ENCODE measurements around the gene PEX5.
"Not testable (repeated sequence)": the region's sequence is repeated elsewhere in the genome, so short reads cannot be mapped to it uniquely, and the experiment has no call there.

PEX5 gene

DNA sequence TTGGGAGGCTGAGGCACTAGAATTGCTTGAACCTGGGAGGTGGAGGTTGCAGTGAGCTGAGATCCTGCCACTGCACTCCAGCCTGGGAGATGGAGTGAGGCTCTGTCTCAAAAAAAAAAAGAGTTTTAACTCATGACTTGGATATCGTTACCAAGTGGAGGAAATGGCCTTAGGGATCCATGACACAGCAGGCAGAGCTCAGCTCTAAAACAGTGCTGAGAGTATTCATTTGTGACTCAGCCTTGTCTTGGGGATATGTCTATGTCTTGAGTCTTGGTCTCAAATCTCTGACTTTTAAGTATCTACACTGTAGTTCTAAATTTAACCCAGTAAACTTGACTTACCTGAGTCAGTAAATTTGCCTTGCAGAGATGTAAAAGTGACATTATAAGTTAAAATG lies 8.8 kb upstream of the PEX5 start:
- Histone ChIP-seq H3K9ac (ENCODE audit: low read length in 5 of 5) (no peak overlapping the region), H3K27ac (ENCODE audit: low read depth, low read length) (no peak overlapping the region), H3K27me3 (ENCODE audit: control insufficient read depth in 5 of 5, insufficient read depth in 4 of 5, low read length in 5 of 5) (no peaks in the 10 kb centered on the region)

DNA sequence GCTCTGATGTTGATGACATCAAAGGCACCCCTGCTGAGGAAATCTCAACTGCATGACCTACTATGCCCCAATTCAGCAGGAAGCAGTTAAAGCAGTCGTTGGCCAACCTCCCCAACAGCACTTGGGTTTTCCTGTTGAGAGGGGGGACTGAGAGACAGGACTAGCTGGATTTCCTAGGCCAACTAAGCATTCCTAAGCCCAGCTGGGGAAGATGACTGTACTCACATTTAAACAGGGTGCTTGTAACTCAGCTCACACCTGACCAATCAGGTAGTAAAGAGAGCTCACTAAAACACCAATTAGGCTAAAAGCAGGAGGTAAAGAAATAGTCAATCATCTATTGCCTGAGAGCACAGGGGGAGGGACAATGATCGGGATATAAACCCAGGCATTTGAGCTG lies 3.4 kb upstream of the PEX5 start:
- not testable (repeated sequence) for H3K9me3 ChIP-seq (ENCODE audit: control insufficient read depth in 5 of 5, low read length in 5 of 5); H3K9ac ChIP-seq (ENCODE audit: low read length in 5 of 5); H3K4me3 ChIP-seq (ENCODE audit: low read depth in 1 of 5, low read length in 5 of 5); H3K36me3 ChIP-seq (ENCODE audit: control insufficient read depth in 5 of 5, insufficient read depth in 5 of 5, low read length in 5 of 5); H3K27me3 ChIP-seq (ENCODE audit: control insufficient read depth in 5 of 5, insufficient read depth in 4 of 5, low read length in 5 of 5); H3K27ac ChIP-seq (ENCODE audit: low read depth, low read length)
- peaks cover 8 to 31% (median 22%) of the 10 kb centered on the region in 5 donors for H3K4me1 ChIP-seq (ENCODE audit: control insufficient read depth in 5 of 5, insufficient read depth in 5 of 5, low read length in 5 of 5)

More for the DNA sequence above, 8.8 kb upstream of the PEX5 start:
- no peaks in the 10 kb centered on the region for H3K36me3 ChIP-seq (ENCODE audit: control insufficient read depth in 5 of 5, insufficient read depth in 5 of 5, low read length in 5 of 5)
- H3K4me1 ChIP-seq (ENCODE audit: control insufficient read depth in 5 of 5, insufficient read depth in 5 of 5, low read length in 5 of 5) = no peaks in the 10 kb centered on the region
- H3K4me3 ChIP-seq (ENCODE audit: low read depth in 1 of 5, low read length in 5 of 5) = no peak overlapping the region
- peaks cover 0 to 5% (median 0%) of the 10 kb centered on the region in 5 donors for H3K9me3 ChIP-seq (ENCODE audit: control insufficient read depth in 5 of 5, low read length in 5 of 5)

DNA sequence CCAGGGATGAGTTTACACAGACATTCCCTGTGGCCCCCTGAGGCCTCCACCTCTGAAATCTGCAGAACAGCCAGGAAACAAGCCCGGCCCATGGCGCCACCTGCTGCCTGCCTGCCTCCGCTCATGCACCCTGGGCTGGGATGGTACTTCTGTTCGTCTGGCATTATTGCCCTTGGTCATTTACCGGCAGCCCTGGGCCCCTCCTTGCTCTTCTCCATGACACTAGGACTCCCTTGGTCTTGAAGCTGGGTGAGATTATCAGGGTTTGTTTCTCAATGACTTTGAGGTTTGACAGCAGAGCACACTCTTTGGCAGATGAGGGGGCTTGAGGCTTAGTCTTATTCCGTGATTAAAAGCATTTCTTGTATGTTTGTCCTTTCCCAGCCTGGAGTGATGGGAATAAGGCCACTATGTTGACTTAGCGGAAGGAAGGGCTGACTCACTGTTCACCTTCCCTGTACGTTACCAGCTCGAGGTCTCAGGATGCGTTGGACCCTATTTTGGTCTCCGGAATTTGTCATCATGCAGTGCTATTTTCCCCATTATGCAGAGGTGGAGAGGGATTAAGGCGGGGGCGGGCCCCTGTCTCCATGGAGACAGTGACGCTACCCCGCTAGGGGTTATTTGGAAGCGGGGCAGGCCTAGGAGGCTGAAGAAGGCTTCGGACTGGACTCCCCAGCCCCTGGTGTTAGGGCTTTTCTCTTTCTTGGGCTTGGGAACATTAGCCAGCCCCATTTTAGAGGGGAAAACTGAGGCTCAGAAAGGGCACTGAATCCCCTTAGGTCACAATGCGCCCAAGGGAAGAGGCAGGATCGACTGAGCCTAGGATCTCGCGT lies 706 bp upstream of the PEX5 start:
- Histone ChIP-seq H3K27ac (ENCODE audit: low read depth, low read length) (peak overlapping the region; percentile 98), H3K36me3 (ENCODE audit: control insufficient read depth in 5 of 5, insufficient read depth in 5 of 5, low read length in 5 of 5) (peaks cover 10 to 15% (median 12%) of the 10 kb centered on the region in 5 donors)

DNA sequence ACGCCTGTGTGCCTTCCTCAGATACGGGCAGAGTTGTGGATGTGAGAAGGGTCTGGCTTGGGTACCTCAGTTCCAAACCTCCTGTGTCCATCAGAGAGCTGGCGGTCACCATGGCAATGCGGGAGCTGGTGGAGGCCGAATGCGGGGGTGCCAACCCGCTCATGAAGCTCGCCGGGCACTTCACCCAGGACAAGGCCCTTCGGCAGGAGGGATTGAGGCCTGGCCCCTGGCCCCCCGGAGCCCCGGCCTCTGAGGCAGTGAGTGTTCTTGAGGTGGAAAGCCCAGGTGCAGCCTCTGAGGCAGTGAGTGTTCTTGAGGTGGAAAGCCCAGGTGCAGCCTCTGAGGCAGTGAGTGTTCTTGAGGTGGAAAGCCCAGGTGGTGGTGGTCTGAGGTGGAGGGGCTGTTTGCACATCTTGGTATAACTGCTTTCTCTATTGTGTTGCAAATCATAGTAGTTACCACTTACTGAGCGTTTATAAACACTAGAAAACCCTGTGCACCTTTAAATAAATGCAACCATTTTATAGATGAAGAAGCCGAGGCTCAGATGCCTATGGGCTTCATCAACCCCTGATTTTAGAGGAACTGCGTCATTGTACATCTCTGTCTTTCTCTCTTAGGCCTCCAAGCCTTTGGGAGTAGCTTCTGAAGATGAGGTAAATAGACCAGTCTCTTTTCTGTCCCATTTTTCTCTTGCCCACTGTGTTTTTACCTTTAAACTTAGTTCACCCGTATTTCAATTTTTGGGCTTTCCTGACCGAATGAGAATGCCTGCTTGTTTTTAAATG lies 976 bp downstream of the PEX5 start:
- Histone ChIP-seq H3K4me1 (ENCODE audit: control insufficient read depth in 5 of 5, insufficient read depth in 5 of 5, low read length in 5 of 5) (peaks cover 8 to 34% (median 23%) of the 10 kb centered on the region in 5 donors), H3K9me3 (ENCODE audit: control insufficient read depth in 5 of 5, low read length in 5 of 5) (no peaks in the 10 kb centered on the region), H3K4me3 (ENCODE audit: low read depth in 1 of 5, low read length in 5 of 5) (peak overlapping the region; percentile 57 to 95 (median 93)), H3K27me3 (ENCODE audit: control insufficient read depth in 5 of 5, insufficient read depth in 4 of 5, low read length in 5 of 5) (no peaks in the 10 kb centered on the region), H3K27ac (ENCODE audit: low read depth, low read length) (peak overlapping the region; percentile 98), H3K9ac (ENCODE audit: low read length in 5 of 5) (peak overlapping the region in 4 of 5 donors; percentile 72 to 91 (median 86)), H3K36me3 (ENCODE audit: control insufficient read depth in 5 of 5, insufficient read depth in 5 of 5, low read length in 5 of 5) (peaks cover 12 to 21% (median 17%) of the 10 kb centered on the region in 5 donors)

More for the DNA sequence above, 706 bp upstream of the PEX5 start:
- Histone ChIP-seq H3K9ac (ENCODE audit: low read length in 5 of 5) (peak overlapping the region; percentile 90 to 99 (median 97)), H3K4me1 (ENCODE audit: control insufficient read depth in 5 of 5, insufficient read depth in 5 of 5, low read length in 5 of 5) (peaks cover 8 to 34% (median 23%) of the 10 kb centered on the region in 5 donors), H3K27me3 (ENCODE audit: control insufficient read depth in 5 of 5, insufficient read depth in 4 of 5, low read length in 5 of 5) (no peaks in the 10 kb centered on the region), H3K4me3 (ENCODE audit: low read depth in 1 of 5, low read length in 5 of 5) (peak overlapping the region; percentile 81 to 96 (median 93)), H3K9me3 (ENCODE audit: control insufficient read depth in 5 of 5, low read length in 5 of 5) (no peaks in the 10 kb centered on the region)

DNA sequence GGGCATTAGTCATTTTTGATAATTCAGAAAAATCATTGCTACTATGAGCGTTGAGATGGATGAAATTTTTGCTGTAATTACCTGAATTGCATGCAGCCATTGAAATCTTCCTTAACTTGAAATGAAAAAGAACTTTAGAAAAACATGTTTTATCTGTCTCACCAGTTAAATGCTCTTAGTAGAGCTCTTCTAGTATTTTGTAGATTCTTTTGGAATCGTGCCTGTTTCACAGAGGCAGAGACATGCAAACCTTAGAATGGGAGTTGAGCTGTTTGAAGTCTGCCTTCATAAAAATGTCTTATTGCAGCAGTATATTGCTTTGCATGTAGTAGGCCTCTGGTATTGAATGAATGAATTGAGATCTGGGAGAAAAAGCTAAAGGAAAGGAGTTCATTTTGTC lies 4.2 kb downstream of the PEX5 start:
- Histone ChIP-seq H3K4me1 (ENCODE audit: control insufficient read depth in 5 of 5, insufficient read depth in 5 of 5, low read length in 5 of 5) (peaks cover 2 to 23% (median 15%) of the 10 kb centered on the region in 5 donors), H3K27me3 (ENCODE audit: control insufficient read depth in 5 of 5, insufficient read depth in 4 of 5, low read length in 5 of 5) (no peaks in the 10 kb centered on the region), H3K36me3 (ENCODE audit: control insufficient read depth in 5 of 5, insufficient read depth in 5 of 5, low read length in 5 of 5) (peaks cover 13 to 27% (median 21%) of the 10 kb centered on the region in 5 donors), H3K9ac (ENCODE audit: low read length in 5 of 5) (no peak overlapping the region), H3K27ac (ENCODE audit: low read depth, low read length) (no peak overlapping the region), H3K9me3 (ENCODE audit: control insufficient read depth in 5 of 5, low read length in 5 of 5) (no peaks in the 10 kb centered on the region), H3K4me3 (ENCODE audit: low read depth in 1 of 5, low read length in 5 of 5) (no peak overlapping the region)

DNA sequence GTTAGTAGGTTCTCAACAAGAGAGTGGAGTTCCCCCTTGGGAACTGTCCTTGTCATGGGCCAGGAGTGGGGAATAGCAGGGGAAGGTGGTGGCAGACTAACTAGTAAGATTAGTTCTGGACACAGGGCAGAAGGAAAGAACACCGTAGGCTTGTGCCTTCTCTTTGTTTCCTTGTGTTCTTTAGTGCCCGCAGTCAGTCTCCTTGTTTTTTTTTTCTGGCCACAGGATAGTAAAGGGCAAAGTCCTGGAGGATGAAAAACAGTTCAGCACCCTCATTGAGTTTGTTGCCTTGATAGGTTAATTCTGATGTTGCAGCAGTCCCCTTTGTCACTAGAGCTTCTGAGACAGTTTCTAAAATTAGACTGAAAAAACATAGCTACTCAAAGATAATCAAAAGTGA lies 8.4 kb downstream of the PEX5 start:
- Histone ChIP-seq H3K36me3 (ENCODE audit: control insufficient read depth in 5 of 5, insufficient read depth in 5 of 5, low read length in 5 of 5) (peaks cover 15 to 39% (median 34%) of the 10 kb centered on the region in 5 donors), H3K4me1 (ENCODE audit: control insufficient read depth in 5 of 5, insufficient read depth in 5 of 5, low read length in 5 of 5) (no peaks in the 10 kb centered on the region), H3K9me3 (ENCODE audit: control insufficient read depth in 5 of 5, low read length in 5 of 5) (no peaks in the 10 kb centered on the region), H3K27ac (ENCODE audit: low read depth, low read length) (no peak overlapping the region), H3K9ac (ENCODE audit: low read length in 5 of 5) (no peak overlapping the region), H3K4me3 (ENCODE audit: low read depth in 1 of 5, low read length in 5 of 5) (no peak overlapping the region), H3K27me3 (ENCODE audit: control insufficient read depth in 5 of 5, insufficient read depth in 4 of 5, low read length in 5 of 5) (no peaks in the 10 kb centered on the region)

DNA sequence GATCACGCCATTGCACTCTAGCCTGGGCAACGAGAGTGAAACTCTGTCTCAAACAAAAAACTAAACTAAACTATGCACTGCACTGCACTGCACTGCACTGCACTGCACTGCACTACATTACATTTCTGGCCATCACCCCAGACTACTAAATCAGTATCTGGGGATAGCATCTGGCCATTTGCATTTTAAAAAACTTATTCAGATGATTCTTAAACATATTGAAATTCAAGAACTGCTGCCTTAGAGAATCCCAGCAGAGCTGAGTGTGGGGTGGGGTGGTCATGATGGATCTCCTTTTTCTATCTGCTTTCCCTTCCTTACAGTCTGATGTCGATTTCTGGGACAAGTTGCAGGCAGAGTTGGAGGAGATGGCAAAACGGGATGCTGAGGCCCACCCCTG lies 13.6 kb downstream of the PEX5 start:
- H3K36me3 ChIP-seq (ENCODE audit: control insufficient read depth in 5 of 5, insufficient read depth in 5 of 5, low read length in 5 of 5) = peaks cover 32 to 73% (median 62%) of the 10 kb centered on the region in 5 donors
- no peaks in the 10 kb centered on the region for H3K9me3 ChIP-seq (ENCODE audit: control insufficient read depth in 5 of 5, low read length in 5 of 5)
- H3K4me3 ChIP-seq (ENCODE audit: low read depth in 1 of 5, low read length in 5 of 5) = no peak overlapping the region
- H3K9ac ChIP-seq (ENCODE audit: low read length in 5 of 5) = no peak overlapping the region
- H3K27ac ChIP-seq (ENCODE audit: low read depth, low read length) = no peak overlapping the region
- H3K27me3 ChIP-seq (ENCODE audit: control insufficient read depth in 5 of 5, insufficient read depth in 4 of 5, low read length in 5 of 5) = no peaks in the 10 kb centered on the region
- H3K4me1 ChIP-seq (ENCODE audit: control insufficient read depth in 5 of 5, insufficient read depth in 5 of 5, low read length in 5 of 5) = no peaks in the 10 kb centered on the region

DNA sequence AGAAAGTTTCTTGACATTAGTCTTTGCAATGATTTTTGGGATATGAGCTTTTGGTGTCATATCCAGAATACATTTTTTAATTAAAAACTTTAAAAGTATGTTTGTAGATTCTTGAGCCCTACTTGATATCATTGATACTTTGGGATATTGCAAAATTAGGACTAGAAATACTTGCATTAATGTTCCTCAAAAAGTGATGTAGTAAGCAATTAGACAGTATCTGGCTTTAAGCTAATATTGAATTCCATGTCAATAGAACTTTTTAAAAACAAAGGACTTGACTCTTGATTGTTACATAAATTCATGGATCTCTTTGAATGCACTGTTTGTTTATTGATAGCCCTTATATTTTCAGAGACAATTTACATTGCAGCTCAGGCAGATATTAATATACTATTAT lies 15.6 kb downstream of the PEX5 start:
- H3K4me3 ChIP-seq (ENCODE audit: low read depth in 1 of 5, low read length in 5 of 5) = no peak overlapping the region
- H3K27me3 ChIP-seq (ENCODE audit: control insufficient read depth in 5 of 5, insufficient read depth in 4 of 5, low read length in 5 of 5) = no peaks in the 10 kb centered on the region
- H3K9ac ChIP-seq (ENCODE audit: low read length in 5 of 5) = no peak overlapping the region
- peaks cover 37 to 89% (median 75%) of the 10 kb centered on the region in 5 donors for H3K36me3 ChIP-seq (ENCODE audit: control insufficient read depth in 5 of 5, insufficient read depth in 5 of 5, low read length in 5 of 5)
- H3K9me3 ChIP-seq (ENCODE audit: control insufficient read depth in 5 of 5, low read length in 5 of 5) = no peaks in the 10 kb centered on the region
- no peaks in the 10 kb centered on the region for H3K4me1 ChIP-seq (ENCODE audit: control insufficient read depth in 5 of 5, insufficient read depth in 5 of 5, low read length in 5 of 5)
- H3K27ac ChIP-seq (ENCODE audit: low read depth, low read length) = no peak overlapping the region

DNA sequence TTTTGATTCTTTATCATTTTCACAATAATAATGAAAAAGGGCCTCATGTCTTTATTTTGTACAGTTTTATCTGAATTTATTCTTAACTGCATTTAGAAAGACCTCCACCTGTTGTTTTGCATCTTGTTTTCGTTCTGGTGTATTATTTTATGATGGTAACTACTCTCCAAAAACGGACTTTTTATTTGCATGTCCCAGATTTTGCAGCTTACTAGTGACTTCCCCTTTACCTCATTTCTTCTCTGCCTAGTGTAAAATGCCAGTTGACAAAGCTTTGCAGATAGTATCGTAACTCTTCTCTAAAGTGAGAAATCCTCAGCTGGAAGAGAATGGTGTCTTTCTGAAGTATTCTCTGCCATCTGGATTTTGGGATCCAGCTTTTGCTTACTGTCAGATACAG lies 17.2 kb downstream of the PEX5 start:
- Histone ChIP-seq H3K4me1 (ENCODE audit: control insufficient read depth in 5 of 5, insufficient read depth in 5 of 5, low read length in 5 of 5) (peaks cover 0 to 4% (median 0%) of the 10 kb centered on the region in 5 donors), H3K27ac (ENCODE audit: low read depth, low read length) (no peak overlapping the region), H3K4me3 (ENCODE audit: low read depth in 1 of 5, low read length in 5 of 5) (no peak overlapping the region), H3K36me3 (ENCODE audit: control insufficient read depth in 5 of 5, insufficient read depth in 5 of 5, low read length in 5 of 5) (peaks cover 35 to 94% (median 79%) of the 10 kb centered on the region in 5 donors), H3K27me3 (ENCODE audit: control insufficient read depth in 5 of 5, insufficient read depth in 4 of 5, low read length in 5 of 5) (no peaks in the 10 kb centered on the region), H3K9me3 (ENCODE audit: control insufficient read depth in 5 of 5, low read length in 5 of 5) (peaks cover 0 to 5% (median 0%) of the 10 kb centered on the region in 5 donors), H3K9ac (ENCODE audit: low read length in 5 of 5) (no peak overlapping the region)

Measured in subcutaneous abdominal adipose tissue (tissue), 5 donors.